ENCODE results near the gene CYB561D2.

CYB561D2 gene

GRCh38 chr3:50365842-50366220 lies 15.2 kb downstream of the CYB561D2 start:
- DNase-seq = no peak

- DNase-seq = no peak
Observed at GRCh38 chr3:50369012-50369670, 18.5 kb downstream of the CYB561D2 start.

- no peak for DNase-seq
Observed at GRCh38 chr3:50370594-50370993, 19.9 kb downstream of the CYB561D2 start.

- no peak for DNase-seq
Observed at GRCh38 chr3:50371133-50371685, 20.5 kb downstream of the CYB561D2 start.

GRCh38 chr3:50372349-50372748 lies 21.7 kb downstream of the CYB561D2 start:
- no peak for DNase-seq

GRCh38 chr3:50373146-50374051 lies 22.7 kb downstream of the CYB561D2 start:
- DNase-seq = no peak

- DNase-seq = no peak
Observed at GRCh38 chr3:50374363-50375257, 23.9 kb downstream of the CYB561D2 start.

GRCh38 chr3:50375258-50375931 lies 24.7 kb downstream of the CYB561D2 start:
- no peak for DNase-seq

- no peak for DNase-seq
Observed at GRCh38 chr3:50378024-50378423, 27.4 kb downstream of the CYB561D2 start.

GRCh38 chr3:50378757-50379156 lies 28.1 kb downstream of the CYB561D2 start:
- no peak for DNase-seq

GRCh38 chr3:50380405-50381085 lies 29.9 kb downstream of the CYB561D2 start:
- DNase-seq = no peak

GRCh38 chr3:50381383-50381782 lies 30.7 kb downstream of the CYB561D2 start:
- no peak for DNase-seq

GRCh38 chr3:50382722-50383121 lies 32.1 kb downstream of the CYB561D2 start:
- DNase-seq = no peak

GRCh38 chr3:50383750-50384149 lies 33.1 kb downstream of the CYB561D2 start:
- no peak for DNase-seq

GRCh38 chr3:50385754-50386153 lies 35.1 kb downstream of the CYB561D2 start:
- no peak for DNase-seq

- DNase-seq = no peak
Observed at GRCh38 chr3:50388016-50388719, 37.5 kb downstream of the CYB561D2 start.

GRCh38 chr3:50388720-50389413 lies 38.2 kb downstream of the CYB561D2 start:
- DNase-seq = no peak

- DNase-seq = no peak
Observed at GRCh38 chr3:50389414-50389767, 38.7 kb downstream of the CYB561D2 start.

- DNase-seq = no peak
Observed at GRCh38 chr3:50390508-50391224, 40.0 kb downstream of the CYB561D2 start.

Measured in T-helper 9 cell (primary cell).